T1000 (cell line): Measurements from ENCODE around the gene CACNA1D.

Experiments used
- DNase-seq: peaks from one replicate; lab custom pipeline; 2025; ENCODE audit warnings: mixed read lengths; lab: John Stamatoyannopoulos, UW

Gene CACNA1D

GRCh38 chr3:53691349-53691748 lies 196.9 kb downstream of the CACNA1D start:
- no peak for DNase-seq

- no peak for DNase-seq
Measured at GRCh38 chr3:53691885-53692284, 197.5 kb downstream of the CACNA1D start.

GRCh38 chr3:53693451-53693850 lies 199.0 kb downstream of the CACNA1D start:
- no peak for DNase-seq

GRCh38 chr3:53694046-53694445 lies 199.6 kb downstream of the CACNA1D start:
- no peak for DNase-seq

GRCh38 chr3:53694666-53695323 lies 200.4 kb downstream of the CACNA1D start:
- DNase-seq: no peak

GRCh38 chr3:53695324-53695690 lies 200.9 kb downstream of the CACNA1D start:
- no peak for DNase-seq

- DNase-seq: no peak
Measured at GRCh38 chr3:53696401-53697172, 202.2 kb downstream of the CACNA1D start.

- DNase-seq: no peak
Measured at GRCh38 chr3:53700441-53700840, 206.0 kb downstream of the CACNA1D start.

- no peak for DNase-seq
Measured at GRCh38 chr3:53702776-53703530, 208.5 kb downstream of the CACNA1D start.

GRCh38 chr3:53703630-53704362 lies 209.4 kb downstream of the CACNA1D start:
- no peak for DNase-seq

GRCh38 chr3:53704363-53704725 lies 209.9 kb downstream of the CACNA1D start:
- no peak for DNase-seq

- DNase-seq: no peak
Measured at GRCh38 chr3:53705024-53705745, 210.8 kb downstream of the CACNA1D start.

- no peak for DNase-seq
Measured at GRCh38 chr3:53705774-53706173, 211.4 kb downstream of the CACNA1D start.

GRCh38 chr3:53707222-53707621 lies 212.8 kb downstream of the CACNA1D start:
- no peak for DNase-seq

- DNase-seq: no peak
Measured at GRCh38 chr3:53708001-53708621, 213.7 kb downstream of the CACNA1D start.

GRCh38 chr3:53709256-53709655 lies 214.8 kb downstream of the CACNA1D start:
- DNase-seq: no peak

GRCh38 chr3:53709860-53710674 lies 215.7 kb downstream of the CACNA1D start:
- no peak for DNase-seq

- no peak for DNase-seq
Measured at GRCh38 chr3:53711387-53711786, 217.0 kb downstream of the CACNA1D start.

- no peak for DNase-seq
Measured at GRCh38 chr3:53712817-53713388, 218.5 kb downstream of the CACNA1D start.

GRCh38 chr3:53713626-53714025 lies 219.2 kb downstream of the CACNA1D start:
- DNase-seq: no peak
